K562 (cell line): ENCODE data around the gene LGI4. TPM values are rescaled to one million over a fixed set of nuclear protein-coding genes. Genes with fewer than 3 reads are reported as not detected.

ENCODE experiments used
- BRF2 ChIP-seq: IDR thresholded peaks from 3 replicates; pipeline ENCODE4 v1.6.1; 2011; ENCODE audit warnings: borderline replicate concordance, mild to moderate bottlenecking; ENCODE audit not compliant: insufficient read length, insufficient read depth
- FOSL1 ChIP-seq: fragments of 200-800 bp; sonication (Bioruptor generic); conservative IDR thresholded peaks from 2 replicates; pipeline ENCODE4 v1.6.1; 2016; ENCODE audit warnings: missing genetic modification characterization, missing compliant biosample characterization
- HCFC1 ChIP-seq: IDR thresholded peaks from 2 replicates; pipeline ENCODE4 v1.6.1; 2012; ENCODE audit warnings: low read depth, low read length, improper control_type of control experiment
- HMG20B ChIP-seq: fragments of 250-450 bp; sonication (Bioruptor Pico); IDR thresholded peaks from 2 replicates; pipeline ENCODE4 v1.5.0; 2021; ENCODE audit warnings: mild to moderate bottlenecking
- HNRNPL ChIP-seq: fragments of 200-400 bp; formaldehyde crosslinking; IDR thresholded peaks from 2 replicates; pipeline ENCODE4 v1.6.1; 2017; ENCODE audit warnings: low read depth, mild to moderate bottlenecking, low read length
- MEIS2 ChIP-seq: fragments of 450-650 bp; IDR thresholded peaks from 2 replicates; pipeline ENCODE4 v1.6.1; 2014; ENCODE audit warnings: mild to moderate bottlenecking; ENCODE audit not compliant: partially characterized antibody
- NCOA6 ChIP-seq: fragments of 450-650 bp; IDR thresholded peaks from 2 replicates; pipeline ENCODE4 v1.6.1; 2017; ENCODE audit warnings: mild to moderate bottlenecking
- PHB2 ChIP-seq: fragments of 450-650 bp; IDR thresholded peaks from 2 replicates; pipeline ENCODE4 v1.6.1; 2017; ENCODE audit warnings: low read depth
- RFX5 ChIP-seq: IDR thresholded peaks from 2 replicates; pipeline ENCODE4 v1.6.1; 2011; ENCODE audit warnings: low read depth, mild to moderate bottlenecking, improper control_type of control experiment, low read length
- SLC30A9 ChIP-seq: fragments of 250-450 bp; sonication (Bioruptor Pico); IDR thresholded peaks from 2 replicates; pipeline ENCODE4 v1.8.0; 2022; ENCODE audit warnings: mild to moderate bottlenecking, moderate library complexity
- SOX6 ChIP-seq: fragments of 450-650 bp; IDR thresholded peaks from 2 replicates; pipeline ENCODE4 v1.6.1; 2014; ENCODE audit warnings: mild to moderate bottlenecking
- SP1 ChIP-seq: sonication (generic); formaldehyde crosslinking; IDR thresholded peaks from 2 replicates; pipeline ENCODE4 v1.8.1; 2022; ENCODE audit warnings: mild to moderate bottlenecking, missing genetic modification reagents
- STAT5B ChIP-seq: fragments of 250-450 bp; sonication (Bioruptor Pico); IDR thresholded peaks from 2 replicates; pipeline ENCODE4 v1.8.0; 2021; ENCODE audit warnings: mild to moderate bottlenecking, inconsistent platforms
- TBL1XR1 ChIP-seq, 2 experiments: IDR thresholded peaks; 2 replicates each; pipeline ENCODE4 v1.6.1; 2012; ENCODE audit warnings: improper control_type of control experiment in 2 of 2, low read length in 2 of 2, mild to moderate bottlenecking in 1 of 2
- ZFP36 ChIP-seq: fragments of 150-350 bp; IDR thresholded peaks from 2 replicates; pipeline ENCODE4 v1.6.1; 2018; ENCODE audit warnings: low read length, low read depth; ENCODE audit not compliant: partially characterized antibody
- ZNF239 ChIP-seq: fragments of 250-450 bp; sonication (Bioruptor Pico); IDR thresholded peaks from 2 replicates; pipeline ENCODE4 v1.4.0; 2020; ENCODE audit warnings: mild to moderate bottlenecking
- ZNF384 ChIP-seq: IDR thresholded peaks from 2 replicates; pipeline ENCODE4 v1.6.1; 2012; ENCODE audit warnings: low read depth, low read length, improper control_type of control experiment
- ZNF41 ChIP-seq: fragments of 250-450 bp; sonication (Bioruptor Pico); conservative IDR thresholded peaks from 2 replicates; pipeline ENCODE4 v1.4.0; 2020; ENCODE audit warnings: mild to moderate bottlenecking
- ZNF707 ChIP-seq: fragments of 250-450 bp; sonication (Bioruptor Pico); conservative IDR thresholded peaks from 2 replicates; pipeline ENCODE4 v1.8.0; 2022; ENCODE audit warnings: inconsistent platforms, mild to moderate bottlenecking, moderate library complexity
- polyA plus RNA-seq, 8 experiments: library from polyadenylated mRNA; depleted of rRNA in 4 of 8; stranded (reverse) in 5 of 8; unstranded in 3 of 8; fragments of >200 nt; fragmentation: Nextera tagmentation in 2 of 8; fragmentation: Illumina TruSeq in 1 of 8; extraction: Ambion mirVana in 2 of 8; extraction: Trizol in 1 of 8; gene quantifications; 2 replicates each; pipeline versions ENCODE4 v1.2.1 to v1.2.3, GENCODE V29; 2011 to 2014; ENCODE audit warnings: inconsistent platforms in 1 of 8, missing spikeins in 1 of 8
- total RNA-seq, 7 experiments: library from RNA; depleted of rRNA in 6 of 7; stranded (reverse); fragments of >200 nt in 6 of 7; fragmentation: Illumina TruSeq in 2 of 7; extraction: Trizol in 2 of 7; gene quantifications; 2 replicates each; pipeline versions ENCODE4 v1.2.1 to v1.2.3, GENCODE V29; 2011 to 2021; ENCODE audit warnings: low replicate concordance in 1 of 7
- TF ChIP-seq, protein P1 (sequence below), 2 experiments: fragments of 450-650 bp; IDR thresholded peaks; 2 replicates each; pipeline ENCODE4 v1.6.1; 2016; ENCODE audit warnings: mild to moderate bottlenecking in 2 of 2, borderline replicate concordance in 1 of 2, low read depth in 1 of 2, moderate library complexity in 1 of 2

LGI4 gene
- total and polyA plus RNA-seq, 9 of the 15 experiments (the other 6 are each of a cell fraction or from before 2014, with no cell fraction given), result 0.14 to 0.30 (median 0.24) TPM; not detected in 4

DNA sequence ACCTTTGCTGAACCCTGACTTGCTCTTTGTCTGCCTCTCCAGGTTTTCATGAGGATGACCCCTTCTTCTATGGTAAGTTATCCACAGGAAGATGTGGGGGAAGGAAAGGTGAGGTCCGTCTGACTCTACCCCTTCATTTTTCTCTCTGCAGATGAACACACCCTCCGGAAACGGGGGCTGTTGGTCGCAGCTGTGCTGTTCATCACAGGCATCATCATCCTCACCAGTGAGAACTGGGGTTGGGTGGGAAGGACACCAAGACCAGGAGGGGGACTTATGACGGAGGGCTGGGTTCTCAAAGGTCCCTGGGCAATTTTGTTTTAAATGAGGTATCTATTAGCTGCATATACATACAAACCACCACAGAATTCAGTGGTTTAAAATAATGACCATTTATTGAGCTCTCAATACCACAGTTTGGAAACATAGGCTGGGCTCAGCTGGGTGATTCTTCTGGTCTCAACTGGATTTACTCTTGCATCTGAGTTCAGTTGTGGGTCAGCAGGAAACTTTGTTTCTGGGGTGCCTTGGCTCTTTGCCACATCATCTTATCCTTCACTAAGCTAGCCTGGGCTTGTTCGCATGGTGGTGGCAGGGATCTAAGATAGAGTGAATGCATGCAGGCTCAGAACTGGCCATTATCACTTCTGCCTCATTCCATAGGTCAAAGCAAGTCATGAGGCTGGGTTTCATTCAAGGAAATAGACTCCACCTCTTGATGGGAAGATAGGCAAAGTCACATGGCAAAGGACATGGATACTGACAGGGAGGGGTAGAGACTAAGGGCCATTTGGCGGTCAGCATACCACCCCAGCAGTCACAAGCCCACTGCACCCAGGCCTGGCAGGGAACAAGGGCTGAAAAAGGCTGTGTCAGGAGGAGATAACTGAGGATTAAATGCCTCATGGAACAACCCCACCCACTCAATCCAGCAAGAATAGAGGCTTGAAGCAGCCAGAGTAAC lies 31.5 kb upstream of the LGI4 start (continued):
- TF ChIP-seq, protein P1, sequence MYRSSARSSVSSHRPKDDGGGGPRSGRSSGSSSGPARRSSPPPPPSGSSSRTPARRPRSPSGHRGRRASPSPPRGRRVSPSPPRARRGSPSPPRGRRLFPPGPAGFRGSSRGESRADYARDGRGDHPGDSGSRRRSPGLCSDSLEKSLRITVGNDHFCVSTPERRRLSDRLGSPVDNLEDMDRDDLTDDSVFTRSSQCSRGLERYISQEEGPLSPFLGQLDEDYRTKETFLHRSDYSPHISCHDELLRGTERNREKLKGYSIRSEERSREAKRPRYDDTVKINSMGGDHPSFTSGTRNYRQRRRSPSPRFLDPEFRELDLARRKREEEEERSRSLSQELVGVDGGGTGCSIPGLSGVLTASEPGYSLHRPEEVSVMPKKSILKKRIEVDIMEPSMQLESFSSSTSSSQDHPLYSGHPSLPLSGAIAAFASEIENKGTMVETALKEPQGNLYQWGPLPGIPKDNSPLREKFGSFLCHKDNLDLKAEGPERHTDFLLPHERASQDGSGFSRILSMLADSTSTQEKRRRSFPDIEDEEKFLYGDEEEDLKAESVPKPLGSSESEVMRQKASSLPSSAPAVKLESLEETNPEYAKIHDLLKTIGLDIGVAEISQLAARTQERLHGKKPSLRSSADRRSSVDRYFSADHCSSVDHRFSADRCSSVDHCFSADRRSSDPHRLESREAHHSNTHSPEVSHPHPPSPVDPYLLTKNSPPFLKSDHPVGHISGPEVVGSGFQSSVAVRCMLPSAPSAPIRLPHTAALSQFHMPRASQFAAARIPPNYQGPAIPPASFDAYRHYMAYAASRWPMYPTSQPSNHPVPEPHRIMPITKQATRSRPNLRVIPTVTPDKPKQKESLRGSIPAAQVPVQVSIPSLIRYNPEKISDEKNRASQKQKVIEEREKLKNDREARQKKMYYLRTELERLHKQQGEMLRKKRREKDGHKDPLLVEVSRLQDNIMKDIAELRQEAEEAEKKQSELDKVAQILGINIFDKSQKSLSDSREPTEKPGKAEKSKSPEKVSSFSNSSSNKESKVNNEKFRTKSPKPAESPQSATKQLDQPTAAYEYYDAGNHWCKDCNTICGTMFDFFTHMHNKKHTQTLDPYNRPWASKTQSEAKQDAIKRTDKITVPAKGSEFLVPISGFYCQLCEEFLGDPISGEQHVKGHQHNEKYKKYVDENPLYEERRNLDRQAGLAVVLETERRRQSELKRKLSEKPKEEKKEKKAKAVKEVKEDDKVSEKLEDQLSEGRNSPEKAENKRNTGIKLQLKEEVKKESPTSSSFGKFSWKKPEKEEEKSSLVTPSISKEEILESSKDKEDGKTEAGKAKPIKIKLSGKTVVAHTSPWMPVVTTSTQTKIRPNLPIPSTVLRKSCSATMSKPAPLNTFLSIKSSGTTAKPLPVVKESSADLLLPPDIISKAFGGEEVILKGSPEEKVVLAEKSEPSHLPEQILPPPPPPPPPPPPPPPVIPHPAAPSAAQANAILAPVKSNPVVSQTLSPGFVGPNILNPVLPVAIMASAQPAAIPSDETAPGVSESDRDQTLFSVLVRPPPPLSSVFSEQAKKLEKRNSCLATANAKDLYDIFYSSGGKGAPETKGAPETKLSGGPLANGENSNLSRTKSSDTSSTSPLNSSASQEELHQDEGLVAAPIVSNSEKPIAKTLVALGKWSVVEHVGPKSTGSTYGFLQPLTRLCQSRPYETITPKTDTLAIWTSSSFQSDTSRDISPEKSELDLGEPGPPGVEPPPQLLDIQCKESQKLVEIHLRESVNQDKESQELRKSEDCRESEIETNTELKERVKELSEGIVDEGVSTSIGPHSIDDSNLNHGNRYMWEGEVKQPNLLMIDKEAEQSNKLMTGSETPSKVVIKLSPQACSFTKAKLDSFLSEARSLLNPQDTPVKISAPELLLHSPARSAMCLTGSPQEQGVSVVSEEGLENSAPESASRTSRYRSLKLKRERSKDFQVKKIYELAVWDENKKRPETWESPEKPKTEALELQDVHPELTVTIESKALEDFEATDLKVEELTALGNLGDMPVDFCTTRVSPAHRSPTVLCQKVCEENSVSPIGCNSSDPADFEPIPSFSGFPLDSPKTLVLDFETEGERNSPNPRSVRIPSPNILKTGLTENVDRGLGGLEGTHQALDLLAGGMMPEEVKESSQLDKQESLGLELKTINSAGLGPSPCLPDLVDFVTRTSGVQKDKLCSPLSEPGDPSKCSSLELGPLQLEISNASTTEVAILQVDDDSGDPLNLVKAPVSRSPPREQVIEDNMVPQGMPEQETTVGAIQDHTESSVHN (IDR thresholded peaks at IDR 0.05; ENCODE audit: borderline replicate concordance in 1 of 2, low read depth in 1 of 2), result no peak
- TF ChIP-seq PHB2 (no peak), SOX6 (peak; percentile 36; the same call in 1 of the 2 replicates), STAT5B (no peak), HCFC1 (no peak), ZNF41 (CRISPR knock-in tag) (no peak), RFX5 (no peak), ZNF707 (no peak), ZFP36 (no peak), TBL1XR1 (IDR thresholded peaks at IDR 0.05; ENCODE audit: low read length in 2 of 2) (no peak; a peak in 1 of 4 replicates), HNRNPL (no peak), FOSL1 (tag) (no peak; the same call in 1 of the 2 replicates), HMG20B (no peak), NCOA6 (no peak), MEIS2 (peak; percentile 25), BRF2 (no peak), SP1 (CRISPR knock-in tag) (no peak), SLC30A9 (CRISPR knock-in tag) (no peak), ZNF384 (no peak), ZNF239 (peak; percentile 33; the same call in 1 of the 2 replicates)
